B cell (primary cell): ENCODE measurements around the gene SENP8. TPM values are rescaled to one million over a fixed set of nuclear protein-coding genes. Genes with fewer than 3 reads are reported as not detected.

Experiments
- ATAC-seq: fragments of 200-7000 bp; cut with Tn5 transposase; one replicate; pipeline ENCODE4 v1.10.0; 2021; ENCODE audit warnings: low read depth, mild to moderate bottlenecking, moderate number of reproducible peaks, moderate library complexity
- CTCF ChIA-PET: fragments of 350-600 bp; sonication (Branson Sonifier 250); formaldehyde crosslinking; loops from one replicate; lab custom pipeline; 2021; ENCODE audit warnings: antibody characterized with exemption, inconsistent platforms; lab: Charles Lee
- POLR2A ChIA-PET: fragments of 350-600 bp; sonication (Branson Sonifier 250); formaldehyde crosslinking; loops from one replicate; lab custom pipeline; 2021; ENCODE audit warnings: antibody characterized with exemption; lab: Charles Lee
- DNase-seq: peaks from one replicate; pipeline ENCODE4 v3.0.0; 2013
- H2AFZ ChIP-seq: 2 replicates; pipeline ENCODE4 v1.6.1; 2012; ENCODE audit warnings: mild to moderate bottlenecking, low read depth, low read length; ENCODE audit not compliant: insufficient read depth, poor library complexity, severe bottlenecking
- H3K27ac ChIP-seq, 2 donors: 1 replicate in 1 of 2; 2 replicates in 1 of 2; pipeline ENCODE4 v1.5.1; 2012 to 2013; ENCODE audit warnings: low read length in 2 of 2, mild to moderate bottlenecking in 2 of 2, moderate library complexity in 1 of 2
- H3K27me3 ChIP-seq, 4 experiments: fragments of 200-600 bp in 1 of 4; sonication (generic) in 1 of 4; replicated peaks in 1 of 4; 1 replicate in 2 of 4; 2 replicates in 2 of 4; pipeline versions ENCODE4 v1.6.1 to v1.7.0; 2013 to 2016; ENCODE audit warnings: low read length in 3 of 4, mild to moderate bottlenecking in 2 of 4, mixed read lengths in 1 of 4, moderate library complexity in 1 of 4; ENCODE audit not compliant: insufficient read depth in 4 of 4, control insufficient read depth in 3 of 4; ENCODE audit errors: control extremely low read depth in 1 of 4
- H3K36me3 ChIP-seq, 2 experiments: replicated peaks in 1 of 2; 1 replicate in 1 of 2; 2 replicates in 1 of 2; pipeline versions ENCODE4 v1.6.1 to v1.7.1; 2013; ENCODE audit warnings: low read length in 1 of 2; ENCODE audit not compliant: insufficient read depth in 2 of 2, control insufficient read depth in 1 of 2; ENCODE audit errors: control extremely low read depth in 1 of 2, extremely low read depth in 1 of 2
- H3K4me1 ChIP-seq, 2 donors: fragments of 200-600 bp in 1 of 2; sonication (generic) in 1 of 2; 1 replicate in 1 of 2; 2 replicates in 1 of 2; pipeline versions ENCODE4 v1.5.1 to v1.6.1; 2013 to 2017; ENCODE audit warnings: low read length in 2 of 2; ENCODE audit not compliant: control insufficient read depth in 2 of 2, insufficient read depth in 2 of 2
- H3K4me2 ChIP-seq: replicated peaks from 2 replicates; pipeline ENCODE3; 2012; ENCODE audit warnings: mild to moderate bottlenecking, low read depth, low read length; ENCODE audit not compliant: poor library complexity, severe bottlenecking
- H3K4me3 ChIP-seq, 5 experiments: fragments of 200-600 bp in 1 of 5; sonication (generic) in 1 of 5; 1 replicate in 3 of 5; 2 replicates in 2 of 5; pipeline versions ENCODE4 v1.5.1 to v1.7.0; 2011 to 2016; ENCODE audit warnings: low read length in 4 of 5, mild to moderate bottlenecking in 4 of 5, low read depth in 2 of 5, control low read depth in 1 of 5, moderate library complexity in 1 of 5; ENCODE audit not compliant: insufficient read depth in 1 of 5; ENCODE audit errors: control extremely low read depth in 1 of 5, extremely low read depth in 1 of 5
- H3K79me2 ChIP-seq: fragments of 200-600 bp; sonication (generic); one replicate; pipeline ENCODE4 v1.6.0; 2016; ENCODE audit warnings: low read length; ENCODE audit not compliant: control insufficient read depth, insufficient read depth
- H3K9ac ChIP-seq: fragments of 200-600 bp; sonication (generic); 2 replicates; pipeline ENCODE4 v1.6.1; 2017; ENCODE audit warnings: mild to moderate bottlenecking, low read length, moderate library complexity
- H3K9me3 ChIP-seq, 3 donors: one replicate each; pipeline versions ENCODE4 v1.6.1 to v1.7.1; 2013; ENCODE audit warnings: low read length in 2 of 3; ENCODE audit not compliant: control insufficient read depth in 2 of 3, insufficient read depth in 1 of 3; ENCODE audit errors: control extremely low read depth in 1 of 3
- H4K20me1 ChIP-seq: 2 replicates; pipeline ENCODE4 v1.6.0; 2012; ENCODE audit warnings: mild to moderate bottlenecking, low read length; ENCODE audit not compliant: insufficient read depth, control insufficient read depth, poor library complexity, severe bottlenecking
- H3K27ac Mint-ChIP-seq: one replicate; pipeline ENCODE4 v1.8.0; 2021; ENCODE audit warnings: mixed read lengths
- H3K27me3 Mint-ChIP-seq: one replicate; pipeline ENCODE4 v1.8.0; 2021; ENCODE audit warnings: mixed read lengths
- H3K4me1 Mint-ChIP-seq: one replicate; pipeline ENCODE4 v1.8.0; 2021; ENCODE audit warnings: mixed read lengths
- H3K4me3 Mint-ChIP-seq: one replicate; pipeline ENCODE4 v1.8.0; 2021; ENCODE audit warnings: mixed read lengths
- H3K9me3 Mint-ChIP-seq: one replicate; pipeline ENCODE4 v1.8.0; 2022; ENCODE audit warnings: mixed read lengths; ENCODE audit not compliant: insufficient read depth
- EZH2 ChIP-seq: IDR thresholded peaks from 2 replicates; pipeline ENCODE4 v1.6.1; 2012; ENCODE audit warnings: borderline replicate concordance, low read depth, mild to moderate bottlenecking, moderate library complexity, low read length; ENCODE audit not compliant: insufficient read depth, poor library complexity, severe bottlenecking
- WGBS: methylation state at CpG from one replicate; pipeline ENCODE4 v1.1.5; 2013; ENCODE audit warnings: missing lambda C conversion rate; ENCODE audit not compliant: insufficient coverage; 5-methylcytosine and 5-hydroxymethylcytosine counted together
- intact Hi-C: fragments of 100-400 bp; cut with micrococcal nuclease; formaldehyde crosslinking; loops from one replicate; pipeline ENCODE4 v1.10.0; 2022
- polyA plus RNA-seq: library from polyadenylated mRNA; depleted of rRNA; stranded (reverse); fragments of >200 nt; gene quantifications from 2 replicates; pipeline ENCODE4 v1.2.3, GENCODE V29; 2012
- total RNA-seq, 2 donors: library from RNA; stranded (reverse); fragments of 120-200 nt in 1 of 2; gene quantifications; 1 replicate in 1 of 2; 2 replicates in 1 of 2; pipeline versions ENCODE4 v1.2.3 to v1.2.4, GENCODE V29; 2013 to 2022
- TF ChIP-seq, protein P1 (sequence below): fragments of 200-600 bp; IDR thresholded peaks from one replicate; pipeline ENCODE4 v1.8.0; 2022; ENCODE audit warnings: antibody characterized with exemption, mild to moderate bottlenecking

SENP8 gene
- total and polyA plus RNA-seq, 2 donors (not counting 1 experiment from before 2014, with no cell fraction given), result 0.62 to 0.69 TPM

DNA sequence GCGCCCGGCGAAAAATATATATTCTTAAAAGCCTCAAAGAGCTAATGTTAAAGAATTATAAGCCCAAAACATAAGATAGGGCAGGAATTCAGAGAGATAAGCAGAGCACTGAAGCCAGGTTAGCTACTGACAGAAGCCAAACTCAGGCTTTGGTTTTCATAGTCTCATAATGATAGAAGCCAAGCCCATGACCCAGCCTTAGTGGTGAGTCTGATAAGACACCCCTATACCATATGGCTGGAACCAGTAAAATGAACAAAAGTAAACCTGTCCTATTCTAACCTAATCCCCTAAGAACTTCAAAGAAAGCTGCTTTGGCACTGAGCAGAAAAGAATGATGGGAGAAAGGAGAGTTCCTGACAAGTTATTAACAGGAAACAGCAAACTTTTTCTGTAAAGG, 26.2 kb upstream of the SENP8 start:
- peaks cover 4% of the 10 kb centered on the region for H3K4me1 Mint-ChIP-seq
- Histone ChIP-seq H4K20me1 (peaks cover 19% of the 10 kb centered on the region), H3K27me3 (no peaks in the 10 kb centered on the region), H3K4me1 (no peaks in the 10 kb centered on the region), H3K4me2 (no peak overlapping the region), H2AFZ (no peak overlapping the region), H3K9me3 (no peaks in the 10 kb centered on the region), H3K79me2 (peaks cover 19% of the 10 kb centered on the region), H3K27ac (no peak overlapping the region), H3K9ac (no peak overlapping the region), H3K4me3 (no peak overlapping the region), H3K36me3 (peaks cover 0 to 1% of the 10 kb centered on the region in 2 experiments)
- ChIA-PET CTCF (no interaction called here), POLR2A (no interaction called here)
- intact Hi-C loops, result no loop called here
- DNase-seq (no peak), ATAC-seq (no peak)
- no CpG with 5 or more reads among the region's 3 CpGs for WGBS
- no peaks in the 10 kb centered on the region for H3K9me3 Mint-ChIP-seq
- H3K4me3 Mint-ChIP-seq, result no peak overlapping the region
- H3K27me3 Mint-ChIP-seq, result no peaks in the 10 kb centered on the region
- H3K27ac Mint-ChIP-seq, result no peak overlapping the region
- TF ChIP-seq EZH2, result no peak
- TF ChIP-seq, protein P1, sequence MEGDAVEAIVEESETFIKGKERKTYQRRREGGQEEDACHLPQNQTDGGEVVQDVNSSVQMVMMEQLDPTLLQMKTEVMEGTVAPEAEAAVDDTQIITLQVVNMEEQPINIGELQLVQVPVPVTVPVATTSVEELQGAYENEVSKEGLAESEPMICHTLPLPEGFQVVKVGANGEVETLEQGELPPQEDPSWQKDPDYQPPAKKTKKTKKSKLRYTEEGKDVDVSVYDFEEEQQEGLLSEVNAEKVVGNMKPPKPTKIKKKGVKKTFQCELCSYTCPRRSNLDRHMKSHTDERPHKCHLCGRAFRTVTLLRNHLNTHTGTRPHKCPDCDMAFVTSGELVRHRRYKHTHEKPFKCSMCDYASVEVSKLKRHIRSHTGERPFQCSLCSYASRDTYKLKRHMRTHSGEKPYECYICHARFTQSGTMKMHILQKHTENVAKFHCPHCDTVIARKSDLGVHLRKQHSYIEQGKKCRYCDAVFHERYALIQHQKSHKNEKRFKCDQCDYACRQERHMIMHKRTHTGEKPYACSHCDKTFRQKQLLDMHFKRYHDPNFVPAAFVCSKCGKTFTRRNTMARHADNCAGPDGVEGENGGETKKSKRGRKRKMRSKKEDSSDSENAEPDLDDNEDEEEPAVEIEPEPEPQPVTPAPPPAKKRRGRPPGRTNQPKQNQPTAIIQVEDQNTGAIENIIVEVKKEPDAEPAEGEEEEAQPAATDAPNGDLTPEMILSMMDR, result no peak

DNA sequence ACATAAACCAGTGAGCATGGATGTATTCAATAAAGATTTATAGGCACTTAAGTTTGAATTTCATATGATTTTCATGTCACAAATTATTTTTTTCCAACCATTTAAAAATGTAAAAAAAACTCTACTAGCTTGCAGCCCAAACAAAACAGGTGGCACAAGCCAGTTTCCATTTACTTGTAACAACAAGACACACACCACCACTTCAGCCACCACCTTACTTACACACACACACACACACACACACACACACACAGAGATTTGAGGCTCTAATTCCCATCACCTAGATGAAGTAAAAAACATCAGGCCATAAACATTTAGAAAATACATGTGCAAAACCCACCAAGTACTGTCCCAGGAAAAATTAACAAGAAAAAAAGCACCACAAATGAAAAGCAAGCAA, 25.5 kb upstream of the SENP8 start:
- no peak overlapping the region for H3K4me2 ChIP-seq

More for the DNA sequence above, 25.5 kb upstream of the SENP8 start:
- H3K4me3 Mint-ChIP-seq, result no peak overlapping the region
- H3K4me3 ChIP-seq, result no peak overlapping the region
- TF ChIP-seq EZH2, result no peak
- TF ChIP-seq, protein P1, result no peak
- peaks cover 19% of the 10 kb centered on the region for H4K20me1 ChIP-seq
- ChIA-PET CTCF (no interaction called here), POLR2A (no interaction called here)
- H3K9me3 ChIP-seq, result no peaks in the 10 kb centered on the region
- no peaks in the 10 kb centered on the region for H3K4me1 ChIP-seq
- peaks cover 4% of the 10 kb centered on the region for H3K4me1 Mint-ChIP-seq
- H3K27me3 ChIP-seq, result no peaks in the 10 kb centered on the region
- no peak overlapping the region for H3K9ac ChIP-seq
- H3K79me2 ChIP-seq, result peaks cover 23% of the 10 kb centered on the region
- intact Hi-C loops, result no loop called here
- H2AFZ ChIP-seq, result no peak overlapping the region
- H3K36me3 ChIP-seq, result peaks cover 0 to 1% of the 10 kb centered on the region in 2 experiments
- ATAC-seq, result no peak
- no peak overlapping the region for H3K27ac ChIP-seq
- DNase-seq, result no peak
- H3K27ac Mint-ChIP-seq, result no peak overlapping the region
- no peaks in the 10 kb centered on the region for H3K27me3 Mint-ChIP-seq
- H3K9me3 Mint-ChIP-seq, result no peaks in the 10 kb centered on the region
